GM12891 (cell line): ENCODE measurements around the gene ITM2B.

Experiments
- PAX5 ChIP-seq: IDR thresholded peaks from 2 replicates; pipeline ENCODE4 v1.6.1; 2011; ENCODE audit warnings: low read length, moderate library complexity, mild to moderate bottlenecking; ENCODE audit not compliant: insufficient read depth, severe bottlenecking
- POLR2A ChIP-seq: IDR thresholded peaks from 2 replicates; pipeline ENCODE4 v1.6.1; 2011; ENCODE audit warnings: low read depth, low read length, control low read depth
- POLR2AphosphoS5 ChIP-seq: IDR thresholded peaks from 2 replicates; pipeline ENCODE4 v1.6.1; 2011; ENCODE audit warnings: low read depth, low read length, control low read depth
- SPI1 ChIP-seq: IDR thresholded peaks from 2 replicates; pipeline ENCODE4 v1.6.1; 2011; ENCODE audit warnings: low read depth, low read length, control low read depth
- TAF1 ChIP-seq: IDR thresholded peaks from 2 replicates; pipeline ENCODE4 v1.6.1; 2011; ENCODE audit warnings: low read depth, low read length, control low read depth

GRCh38 chr13:48299591-48299990 lies 66.6 kb downstream of the ITM2B start:
- no peak for TF ChIP-seq POLR2A
- TF ChIP-seq SPI1: no peak
- no peak for TF ChIP-seq POLR2AphosphoS5
- TF ChIP-seq PAX5: no peak
- no peak for TF ChIP-seq TAF1
